ENCODE data around the gene SEL1L. TPM values are rescaled to one million over a fixed set of nuclear protein-coding genes. Genes with fewer than 3 reads are reported as not detected.

SEL1L gene
- total RNA-seq, 3 donors from 2014 or later, result 87.7 to 103 (median 89.9) TPM

GRCh38 chr14:81509838-81510452 is 23.7 kb downstream of the SEL1L start:
- no peak for TF ChIP-seq CTCF (IDR thresholded peaks at IDR 0.05)
- no peaks in the 10 kb centered on the region for H3K9me3 ChIP-seq
- H3K4me1 ChIP-seq (ENCODE audit: low read depth), result peaks cover 23% of the 10 kb centered on the region
- DNase-seq (no peak), ATAC-seq (peak; percentile 59)
- intact Hi-C loops (cut with DNase I, micrococcal nuclease), result no loop called here
- no peaks in the 10 kb centered on the region for H3K36me3 ChIP-seq (ENCODE audit: low read depth)
- H3K4me3 ChIP-seq, result no peak overlapping the region

- DNase-seq (no peak), ATAC-seq (no peak)
- H3K4me1 ChIP-seq (ENCODE audit: low read depth), result peaks cover 23% of the 10 kb centered on the region
- no peak overlapping the region for H3K4me3 ChIP-seq
- no peaks in the 10 kb centered on the region for H3K9me3 ChIP-seq
- TF ChIP-seq CTCF (IDR thresholded peaks at IDR 0.05), result no peak
- H3K36me3 ChIP-seq (ENCODE audit: low read depth), result no peaks in the 10 kb centered on the region
- intact Hi-C loops (cut with DNase I, micrococcal nuclease), result no loop called here
Measured at GRCh38 chr14:81509321-81509720, 24.3 kb downstream of the SEL1L start.

- ATAC-seq (peak; percentile 85), DNase-seq (no peak)
- Histone ChIP-seq H3K4me1 (ENCODE audit: low read depth) (peaks cover 19% of the 10 kb centered on the region), H3K36me3 (ENCODE audit: low read depth) (no peaks in the 10 kb centered on the region), H3K4me3 (no peak overlapping the region), H3K9me3 (no peaks in the 10 kb centered on the region)
- intact Hi-C loops (cut with DNase I, micrococcal nuclease), result no loop called here
- TF ChIP-seq CTCF (IDR thresholded peaks at IDR 0.05), result no peak
Measured at GRCh38 chr14:81506487-81506886, 27.2 kb downstream of the SEL1L start.

- DNase-seq (no peak), ATAC-seq (no peak)
- Histone ChIP-seq H3K36me3 (ENCODE audit: low read depth) (no peaks in the 10 kb centered on the region), H3K4me1 (ENCODE audit: low read depth) (peaks cover 12% of the 10 kb centered on the region), H3K9me3 (no peaks in the 10 kb centered on the region), H3K4me3 (no peak overlapping the region)
- no peak for TF ChIP-seq CTCF (IDR thresholded peaks at IDR 0.05)
- intact Hi-C loops (cut with DNase I, micrococcal nuclease), result no loop called here
Measured at GRCh38 chr14:81504864-81505263, 28.8 kb downstream of the SEL1L start.

- ATAC-seq, result no peak
- intact Hi-C loops (cut with DNase I, micrococcal nuclease), result no loop called here
- no peaks in the 10 kb centered on the region for H3K9me3 ChIP-seq
- no peak for DNase-seq
- no peak for TF ChIP-seq CTCF (IDR thresholded peaks at IDR 0.05)
- no peaks in the 10 kb centered on the region for H3K4me1 ChIP-seq (ENCODE audit: low read depth)
- H3K36me3 ChIP-seq (ENCODE audit: low read depth), result peaks cover 10% of the 10 kb centered on the region
- H3K4me3 ChIP-seq, result no peak overlapping the region
Measured at GRCh38 chr14:81485781-81486180, 47.9 kb downstream of the SEL1L start.

- peak; percentile 27 for ATAC-seq
- Histone ChIP-seq H3K36me3 (ENCODE audit: low read depth) (peaks cover 10% of the 10 kb centered on the region), H3K4me1 (ENCODE audit: low read depth) (no peaks in the 10 kb centered on the region), H3K9me3 (no peaks in the 10 kb centered on the region), H3K4me3 (no peak overlapping the region)
- no peak for TF ChIP-seq CTCF (IDR thresholded peaks at IDR 0.05)
- peak in 1 of 3 donors; percentile 34 for DNase-seq
- intact Hi-C loops (cut with DNase I, micrococcal nuclease), result no loop called here
Measured at GRCh38 chr14:81485372-81485771, 48.3 kb downstream of the SEL1L start.
